ENCODE measurements around the gene TBXAS1. TPM values are rescaled to one million over a fixed set of nuclear protein-coding genes. Genes with fewer than 3 reads are reported as not detected.

The TBXAS1 gene
- polyA plus RNA-seq, 2 of the 4 experiments (the other 2 are of a cell fraction), result 8.8 to 11.6 TPM

DNA sequence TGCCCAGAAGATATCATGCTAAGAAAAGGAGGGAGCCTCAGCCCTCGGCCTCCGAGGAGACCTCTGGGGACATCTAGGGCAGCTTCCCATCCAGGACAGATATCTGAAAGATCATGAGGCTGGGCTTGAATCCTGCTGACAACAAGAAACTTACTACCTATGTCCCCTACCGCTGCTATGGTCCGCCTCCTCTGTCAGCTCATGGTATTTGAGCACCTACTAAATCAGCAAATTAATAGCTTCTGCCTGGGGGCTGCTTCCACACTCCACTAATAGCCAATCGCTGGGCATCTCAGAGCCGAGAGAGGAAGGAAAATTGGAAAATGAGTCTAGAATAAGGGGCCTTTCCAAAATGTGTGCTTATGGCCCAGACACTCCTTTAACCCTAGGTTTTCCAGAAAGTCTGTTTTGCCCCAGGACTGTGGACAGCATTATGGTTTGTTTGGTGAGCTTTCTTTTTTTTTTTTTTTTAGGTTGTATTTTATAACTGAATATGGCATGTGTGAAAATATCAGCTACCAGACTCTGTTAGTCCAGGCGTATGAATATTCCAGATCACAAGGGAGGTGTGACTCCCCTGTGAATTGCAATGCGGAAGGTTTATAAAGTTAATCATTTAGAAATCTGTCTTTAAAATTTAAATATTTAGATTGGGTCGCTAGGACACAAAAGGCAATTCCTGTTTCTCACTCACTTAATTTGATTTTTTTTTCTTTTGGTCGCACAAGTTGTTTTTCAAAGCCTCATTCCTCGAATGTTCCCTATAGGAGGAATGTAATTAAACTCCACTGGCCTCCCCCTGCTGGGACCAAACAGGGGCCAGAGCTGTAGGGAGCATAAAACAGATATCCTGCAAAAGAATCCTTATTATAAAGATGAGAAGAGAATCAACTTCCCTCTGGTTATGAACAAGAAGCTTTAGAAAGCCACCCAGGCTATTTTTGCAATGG lies 144.3 kb downstream of the TBXAS1 start:
- H3K4me2 ChIP-seq, result no peak overlapping the region
- FAIRE-seq (no peak), DNase-seq (ENCODE audit: low read depth in 1 of 2, low spot score in 1 of 2) (no peak), ATAC-seq (no peak)
- TF ChIP-seq RAD21 (conservative IDR thresholded peaks at IDR 0.05 in 1 of 2, IDR thresholded peaks at IDR 0.05 in 1 of 2) (no peak), TFCP2L1 (CRISPR knock-in tag; IDR thresholded peaks at IDR 0.05) (no peak), JUNB (IDR thresholded peaks at IDR 0.05) (no peak)
- TF ChIP-seq, protein P1, sequence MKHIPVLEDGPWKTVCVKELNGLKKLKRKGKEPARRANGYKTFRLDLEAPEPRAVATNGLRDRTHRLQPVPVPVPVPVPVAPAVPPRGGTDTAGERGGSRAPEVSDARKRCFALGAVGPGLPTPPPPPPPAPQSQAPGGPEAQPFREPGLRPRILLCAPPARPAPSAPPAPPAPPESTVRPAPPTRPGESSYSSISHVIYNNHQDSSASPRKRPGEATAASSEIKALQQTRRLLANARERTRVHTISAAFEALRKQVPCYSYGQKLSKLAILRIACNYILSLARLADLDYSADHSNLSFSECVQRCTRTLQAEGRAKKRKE (CRISPR knock-in tag; IDR thresholded peaks at IDR 0.05; ENCODE audit: low read depth), result no peak
- ChIA-PET CTCF (interaction anchor here (0.6 to 5.6 kb wide), 2 partner anchors 30 to 131 kb away, joined by 3 to 25 read pairs; no protein-coding TSS in a partner anchor), POLR2A (interaction anchor here (0.5 kb wide), 1 partner anchor 303 kb away, joined by 3 read pairs; no protein-coding TSS in a partner anchor)
- H3K27ac ChIP-seq, result no peak overlapping the region
- H3K9me3 ChIP-seq, result no peaks in the 10 kb centered on the region
- 82% methylated on average over 11 of the region's 11 CpGs for WGBS (ENCODE audit: missing lambda C conversion rate)
- no peak overlapping the region for H3K4me3 ChIP-seq
- no peaks in the 10 kb centered on the region for H3K4me1 ChIP-seq

DNA sequence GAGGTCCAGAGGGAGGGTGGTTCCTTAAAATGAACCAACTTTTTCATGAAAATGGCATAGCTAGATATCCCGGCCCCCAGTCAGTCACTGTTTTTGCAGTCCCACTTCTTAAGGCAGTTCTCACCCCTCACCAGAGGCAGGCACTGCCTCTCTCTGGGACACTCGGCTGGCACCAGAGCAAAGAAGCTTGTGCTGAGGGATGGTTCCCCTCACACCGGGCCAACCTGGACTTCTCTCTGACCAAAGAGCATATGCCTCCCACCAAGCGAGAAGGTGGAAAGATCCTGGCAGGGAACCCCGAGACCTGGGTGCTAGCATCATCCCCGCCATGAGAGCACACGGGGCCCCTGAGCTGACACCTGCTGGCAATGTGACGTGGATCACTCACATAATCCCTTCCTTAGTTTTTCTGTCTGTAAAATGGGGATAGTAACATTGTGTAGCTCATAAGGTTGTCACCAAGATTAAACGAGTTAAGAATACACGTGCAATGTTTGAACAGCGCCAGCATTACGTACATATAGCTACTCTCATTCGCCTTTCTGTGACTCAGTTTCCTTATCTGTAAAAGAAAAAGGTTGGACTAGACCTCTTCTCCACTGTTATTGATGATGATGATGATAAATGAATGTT lies 145.2 kb downstream of the TBXAS1 start:
- TF ChIP-seq RCOR1 (IDR thresholded peaks at IDR 0.05; ENCODE audit: low read depth, low read length) (no peak), NPAS2 (CRISPR knock-in tag; IDR thresholded peaks at IDR 0.05; ENCODE audit: borderline replicate concordance) (no peak), ZFP36 (IDR thresholded peaks at IDR 0.05; ENCODE audit: borderline replicate concordance, partially characterized antibody) (no peak), RAD21 (conservative IDR thresholded peaks at IDR 0.05 in 1 of 2, IDR thresholded peaks at IDR 0.05 in 1 of 2) (no peak), NFE2L2 (conservative IDR thresholded peaks at IDR 0.05; ENCODE audit: low read length) (no peak), JUNB (IDR thresholded peaks at IDR 0.05) (no peak), KDM1A (IDR thresholded peaks at IDR 0.05; ENCODE audit: low read depth) (no peak), TP53 (CRISPR knock-in tag; IDR thresholded peaks at IDR 0.05) (no peak), MAFK (IDR thresholded peaks at IDR 0.05; ENCODE audit: partially characterized antibody) (no peak), MYC (IDR thresholded peaks at IDR 0.05; ENCODE audit: borderline replicate concordance, low read length) (no peak), CHD2 (IDR thresholded peaks at IDR 0.05; ENCODE audit: low read length, partially characterized antibody) (no peak), ZC3H11A (IDR thresholded peaks at IDR 0.05) (no peak), ZNF302 (CRISPR knock-in tag; IDR thresholded peaks at IDR 0.05) (no peak), BHLHE40 (IDR thresholded peaks at IDR 0.05; ENCODE audit: low read depth, low read length) (no peak), TFCP2L1 (CRISPR knock-in tag; IDR thresholded peaks at IDR 0.05) (no peak)
- TF ChIP-seq, protein P2, sequence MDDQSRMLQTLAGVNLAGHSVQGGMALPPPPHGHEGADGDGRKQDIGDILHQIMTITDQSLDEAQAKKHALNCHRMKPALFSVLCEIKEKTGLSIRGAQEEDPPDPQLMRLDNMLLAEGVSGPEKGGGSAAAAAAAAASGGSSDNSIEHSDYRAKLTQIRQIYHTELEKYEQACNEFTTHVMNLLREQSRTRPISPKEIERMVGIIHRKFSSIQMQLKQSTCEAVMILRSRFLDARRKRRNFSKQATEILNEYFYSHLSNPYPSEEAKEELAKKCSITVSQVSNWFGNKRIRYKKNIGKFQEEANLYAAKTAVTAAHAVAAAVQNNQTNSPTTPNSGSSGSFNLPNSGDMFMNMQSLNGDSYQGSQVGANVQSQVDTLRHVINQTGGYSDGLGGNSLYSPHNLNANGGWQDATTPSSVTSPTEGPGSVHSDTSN (IDR thresholded peaks at IDR 0.05), result no peak
- TF ChIP-seq, protein P3, sequence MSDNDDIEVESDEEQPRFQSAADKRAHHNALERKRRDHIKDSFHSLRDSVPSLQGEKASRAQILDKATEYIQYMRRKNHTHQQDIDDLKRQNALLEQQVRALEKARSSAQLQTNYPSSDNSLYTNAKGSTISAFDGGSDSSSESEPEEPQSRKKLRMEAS (IDR thresholded peaks at IDR 0.05), result no peak
- TF ChIP-seq, protein P4, sequence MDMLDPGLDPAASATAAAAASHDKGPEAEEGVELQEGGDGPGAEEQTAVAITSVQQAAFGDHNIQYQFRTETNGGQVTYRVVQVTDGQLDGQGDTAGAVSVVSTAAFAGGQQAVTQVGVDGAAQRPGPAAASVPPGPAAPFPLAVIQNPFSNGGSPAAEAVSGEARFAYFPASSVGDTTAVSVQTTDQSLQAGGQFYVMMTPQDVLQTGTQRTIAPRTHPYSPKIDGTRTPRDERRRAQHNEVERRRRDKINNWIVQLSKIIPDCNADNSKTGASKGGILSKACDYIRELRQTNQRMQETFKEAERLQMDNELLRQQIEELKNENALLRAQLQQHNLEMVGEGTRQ (IDR thresholded peaks at IDR 0.05), result no peak
- no peak overlapping the region for H3K27ac ChIP-seq
- no peak for FAIRE-seq
- H3K4me1 ChIP-seq, result no peaks in the 10 kb centered on the region
- no peaks in the 10 kb centered on the region for H3K9me3 ChIP-seq
- no peak for ATAC-seq
- POLR2A ChIA-PET, result no interaction called here
- no peak overlapping the region for H3K4me2 ChIP-seq
- CTCF ChIA-PET, result interaction anchor here (5.6 kb wide), 1 partner anchor 29 kb away, joined by 25 read pairs; no protein-coding TSS in a partner anchor
- no peak for DNase-seq (ENCODE audit: low read depth in 1 of 2, low spot score in 1 of 2)
- no peak overlapping the region for H3K4me3 ChIP-seq
- 86% methylated on average over 13 of the region's 13 CpGs for WGBS (ENCODE audit: missing lambda C conversion rate)
